Measurements from ENCODE around the gene NR2E1. TPM values are rescaled to one million over a fixed set of nuclear protein-coding genes. Genes with fewer than 3 reads are reported as not detected.

NR2E1 gene
- total RNA-seq, 1 donor from 2014 or later = not detected

DNA sequence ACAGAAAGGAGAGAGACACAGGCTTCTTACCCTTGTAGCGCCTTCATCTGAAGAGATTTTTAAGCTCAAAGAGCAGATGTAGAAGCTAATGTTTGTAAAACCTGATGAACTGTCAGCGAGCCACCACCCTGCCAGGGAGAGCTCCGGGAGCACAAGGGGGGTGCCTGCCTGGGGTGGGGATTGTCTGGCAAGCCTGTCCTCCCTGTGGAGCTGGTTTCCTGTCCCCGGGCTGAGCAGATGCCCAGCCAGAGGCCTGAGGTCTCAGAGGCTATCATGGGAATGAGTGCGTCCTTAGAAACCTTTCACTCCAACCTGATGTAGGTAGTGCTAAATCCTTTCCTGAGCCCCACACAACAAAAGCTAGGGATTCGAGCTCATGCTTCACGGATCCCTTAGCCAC, 41.9 kb upstream of the NR2E1 start:
- Mint-ChIP-seq H3K4me3 (ENCODE audit: unreplicated experiment) (no peak overlapping the region), H3K4me1 (ENCODE audit: unreplicated experiment) (peaks cover 37% of the 10 kb centered on the region), H3K27ac (ENCODE audit: unreplicated experiment) (peak overlapping the region; percentile 44), H3K27me3 (ENCODE audit: unreplicated experiment) (peaks cover 31% of the 10 kb centered on the region), H3K36me3 (ENCODE audit: unreplicated experiment) (peaks cover 4% of the 10 kb centered on the region), H3K9me3 (ENCODE audit: unreplicated experiment) (no peaks in the 10 kb centered on the region)
- no peak for DNase-seq (ENCODE audit: extremely low spot score, unreplicated experiment)
- TF ChIP-seq, protein P1, sequence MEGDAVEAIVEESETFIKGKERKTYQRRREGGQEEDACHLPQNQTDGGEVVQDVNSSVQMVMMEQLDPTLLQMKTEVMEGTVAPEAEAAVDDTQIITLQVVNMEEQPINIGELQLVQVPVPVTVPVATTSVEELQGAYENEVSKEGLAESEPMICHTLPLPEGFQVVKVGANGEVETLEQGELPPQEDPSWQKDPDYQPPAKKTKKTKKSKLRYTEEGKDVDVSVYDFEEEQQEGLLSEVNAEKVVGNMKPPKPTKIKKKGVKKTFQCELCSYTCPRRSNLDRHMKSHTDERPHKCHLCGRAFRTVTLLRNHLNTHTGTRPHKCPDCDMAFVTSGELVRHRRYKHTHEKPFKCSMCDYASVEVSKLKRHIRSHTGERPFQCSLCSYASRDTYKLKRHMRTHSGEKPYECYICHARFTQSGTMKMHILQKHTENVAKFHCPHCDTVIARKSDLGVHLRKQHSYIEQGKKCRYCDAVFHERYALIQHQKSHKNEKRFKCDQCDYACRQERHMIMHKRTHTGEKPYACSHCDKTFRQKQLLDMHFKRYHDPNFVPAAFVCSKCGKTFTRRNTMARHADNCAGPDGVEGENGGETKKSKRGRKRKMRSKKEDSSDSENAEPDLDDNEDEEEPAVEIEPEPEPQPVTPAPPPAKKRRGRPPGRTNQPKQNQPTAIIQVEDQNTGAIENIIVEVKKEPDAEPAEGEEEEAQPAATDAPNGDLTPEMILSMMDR (IDR thresholded peaks at IDR 0.05) = no peak

GRCh38 chr6:108127056-108127455, 38.8 kb upstream of the NR2E1 start:
- Mint-ChIP-seq H3K4me3 (ENCODE audit: unreplicated experiment) (no peak overlapping the region), H3K36me3 (ENCODE audit: unreplicated experiment) (no peaks in the 10 kb centered on the region), H3K4me1 (ENCODE audit: unreplicated experiment) (peaks cover 43% of the 10 kb centered on the region), H3K9me3 (ENCODE audit: unreplicated experiment) (no peaks in the 10 kb centered on the region), H3K27ac (ENCODE audit: unreplicated experiment) (no peak overlapping the region), H3K27me3 (ENCODE audit: unreplicated experiment) (peaks cover 9% of the 10 kb centered on the region)
- no peak for DNase-seq (ENCODE audit: extremely low spot score, unreplicated experiment)
- TF ChIP-seq, protein P1 (IDR thresholded peaks at IDR 0.05) = no peak

DNA sequence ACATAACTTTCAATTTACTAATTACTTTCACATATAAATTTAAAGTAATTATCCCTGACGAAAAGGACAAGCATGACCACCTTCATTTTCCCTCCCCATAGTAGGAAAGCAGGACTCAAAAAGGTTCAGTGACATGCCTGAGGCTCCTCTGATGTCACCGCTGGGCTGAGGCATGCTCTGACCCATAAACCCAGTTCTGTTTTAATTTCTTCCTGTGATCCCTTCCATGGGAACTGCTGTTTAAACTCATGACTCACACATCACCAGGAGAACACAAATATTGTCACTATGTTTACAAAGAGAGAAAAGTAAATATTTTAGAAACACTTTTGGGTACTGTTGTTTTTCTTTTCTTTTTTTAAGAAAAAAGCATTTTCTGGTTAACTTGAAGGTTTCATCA, 38.0 kb upstream of the NR2E1 start:
- Mint-ChIP-seq H3K4me3 (ENCODE audit: unreplicated experiment) (no peak overlapping the region), H3K27ac (ENCODE audit: unreplicated experiment) (peak overlapping the region; percentile 89), H3K4me1 (ENCODE audit: unreplicated experiment) (peaks cover 43% of the 10 kb centered on the region), H3K27me3 (ENCODE audit: unreplicated experiment) (peaks cover 6% of the 10 kb centered on the region), H3K36me3 (ENCODE audit: unreplicated experiment) (no peaks in the 10 kb centered on the region), H3K9me3 (ENCODE audit: unreplicated experiment) (no peaks in the 10 kb centered on the region)
- TF ChIP-seq, protein P1 (IDR thresholded peaks at IDR 0.05) = no peak
- DNase-seq (ENCODE audit: extremely low spot score, unreplicated experiment) = no peak

DNA sequence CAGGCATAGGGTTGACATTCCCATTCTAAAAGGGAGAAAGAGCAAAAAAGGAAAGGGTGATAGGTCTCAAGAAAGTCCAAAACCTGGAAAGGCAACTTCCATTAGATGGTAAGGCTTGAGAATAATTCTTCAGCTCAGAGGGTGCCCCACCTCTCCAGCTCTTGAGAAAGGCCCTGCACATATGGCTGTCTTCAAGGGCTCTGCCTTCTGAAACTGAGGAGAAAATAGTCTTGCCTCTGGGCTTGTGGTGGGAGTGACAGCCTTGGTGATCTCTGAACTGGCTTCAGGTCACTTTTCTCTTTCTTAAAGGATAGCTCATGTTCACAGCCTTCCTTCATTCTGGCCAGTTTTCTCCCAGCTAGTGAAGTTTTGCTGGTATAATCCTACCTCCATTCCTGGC, 35.6 kb upstream of the NR2E1 start:
- TF ChIP-seq, protein P1 (IDR thresholded peaks at IDR 0.05) = no peak
- H3K9me3 Mint-ChIP-seq (ENCODE audit: unreplicated experiment) = no peaks in the 10 kb centered on the region
- H3K36me3 Mint-ChIP-seq (ENCODE audit: unreplicated experiment) = no peaks in the 10 kb centered on the region
- no peak overlapping the region for H3K4me3 Mint-ChIP-seq (ENCODE audit: unreplicated experiment)
- peaks cover 4% of the 10 kb centered on the region for H3K27me3 Mint-ChIP-seq (ENCODE audit: unreplicated experiment)
- H3K27ac Mint-ChIP-seq (ENCODE audit: unreplicated experiment) = no peak overlapping the region
- peaks cover 40% of the 10 kb centered on the region for H3K4me1 Mint-ChIP-seq (ENCODE audit: unreplicated experiment)
- DNase-seq (ENCODE audit: extremely low spot score, unreplicated experiment) = no peak

DNA sequence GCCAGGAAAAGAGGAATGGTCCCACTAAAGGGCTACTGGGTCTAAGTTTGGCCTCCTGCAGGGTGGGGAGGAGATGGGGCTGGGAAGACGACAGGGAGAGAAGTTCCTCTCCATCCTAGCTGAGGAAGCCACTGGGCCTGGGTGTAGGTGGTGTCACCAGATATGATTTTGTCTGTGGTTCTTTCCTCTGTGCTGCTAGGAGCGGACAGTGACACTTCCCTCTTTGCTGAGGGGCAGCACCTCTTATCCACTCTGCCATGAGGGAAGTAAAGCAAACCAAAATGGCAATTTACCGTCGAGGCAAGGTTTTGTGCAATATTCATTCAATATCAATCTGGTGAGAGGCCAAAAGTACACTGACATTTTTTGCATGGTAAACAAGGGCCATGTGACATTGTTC, 33.0 kb upstream of the NR2E1 start:
- TF ChIP-seq, protein P1 (IDR thresholded peaks at IDR 0.05) = no peak
- peaks cover 9% of the 10 kb centered on the region for H3K27me3 Mint-ChIP-seq (ENCODE audit: unreplicated experiment)
- no peak for DNase-seq (ENCODE audit: extremely low spot score, unreplicated experiment)
- H3K27ac Mint-ChIP-seq (ENCODE audit: unreplicated experiment) = peak overlapping the region; percentile 95
- no peaks in the 10 kb centered on the region for H3K36me3 Mint-ChIP-seq (ENCODE audit: unreplicated experiment)
- H3K9me3 Mint-ChIP-seq (ENCODE audit: unreplicated experiment) = no peaks in the 10 kb centered on the region
- H3K4me1 Mint-ChIP-seq (ENCODE audit: unreplicated experiment) = peaks cover 36% of the 10 kb centered on the region
- H3K4me3 Mint-ChIP-seq (ENCODE audit: unreplicated experiment) = no peak overlapping the region

All from osteocyte (in vitro differentiated cells).